GM21723 (cell line): ENCODE data around the gene RPRML.
"Not testable (repeated sequence)": the region's sequence is repeated elsewhere in the genome, so short reads cannot be mapped to it uniquely, and the experiment has no call there.

ENCODE experiments used
- ATAC-seq: cut with Tn5 transposase; IDR thresholded peaks from one replicate; pipeline ENCODE4 v1.9.1; 2021; ENCODE audit warnings: mild to moderate bottlenecking, moderate library complexity; ENCODE audit not compliant: unreplicated experiment

Gene RPRML

GRCh38 chr17:46979147-46979863 lies at the start of gene RPRML:
Gene RPRML (minus strand): TSS chr17:46979253. CDS start chr17:46979007, 246 bp downstream.
- no peak for ATAC-seq

GRCh38 chr17:47016966-47017365 lies 37.9 kb upstream of the RPRML start:
- ATAC-seq, result not testable (repeated sequence)

- no peak for ATAC-seq
Observed at GRCh38 chr17:47013341-47013740, 34.3 kb upstream of the RPRML start.

GRCh38 chr17:47012457-47012856 lies 33.4 kb upstream of the RPRML start:
- ATAC-seq, result no peak

GRCh38 chr17:47009759-47010594 lies 30.9 kb upstream of the RPRML start:
- ATAC-seq, result no peak

GRCh38 chr17:47004906-47005305 lies 25.9 kb upstream of the RPRML start:
- no peak for ATAC-seq

- ATAC-seq, result not testable (repeated sequence)
Observed at GRCh38 chr17:47003864-47004263, 24.8 kb upstream of the RPRML start.

GRCh38 chr17:46995841-46996571 lies 17.0 kb upstream of the RPRML start:
- no peak for ATAC-seq

- ATAC-seq, result no peak
Observed at GRCh38 chr17:46994993-46995392, 15.9 kb upstream of the RPRML start.

- no peak for ATAC-seq
Observed at GRCh38 chr17:46991617-46992016, 12.6 kb upstream of the RPRML start.

GRCh38 chr17:46989637-46990431 lies 10.8 kb upstream of the RPRML start:
- no peak for ATAC-seq

- not testable (repeated sequence) for ATAC-seq
Observed at GRCh38 chr17:46987927-46988326, 8.9 kb upstream of the RPRML start.

- ATAC-seq, result no peak
Observed at GRCh38 chr17:46986366-46986765, 7.3 kb upstream of the RPRML start.

GRCh38 chr17:46984892-46985291 lies 5.8 kb upstream of the RPRML start:
- ATAC-seq, result no peak

GRCh38 chr17:46984341-46984740 lies 5.3 kb upstream of the RPRML start:
- ATAC-seq, result no peak

- no peak for ATAC-seq
Observed at GRCh38 chr17:46983782-46984181, 4.7 kb upstream of the RPRML start.

GRCh38 chr17:46982577-46982976 lies 3.5 kb upstream of the RPRML start:
- no peak for ATAC-seq

- ATAC-seq, result no peak
Observed at GRCh38 chr17:46978489-46979146, 435 bp downstream of the RPRML start.

GRCh38 chr17:46977750-46978488 lies 1.1 kb downstream of the RPRML start:
- no peak for ATAC-seq
